Left lung (tissue), 10 donors: ENCODE measurements around the gene SARS2. TPM values are rescaled to one million over a fixed set of nuclear protein-coding genes. Genes with fewer than 3 reads are reported as not detected.
"Not testable (repeated sequence)": the region's sequence is repeated elsewhere in the genome, so short reads cannot be mapped to it uniquely, and the experiment has no call there.

ENCODE experiments used
- ATAC-seq: fragments of 200-7000 bp; cut with Tn5 transposase; one replicate; pipeline ENCODE4 v1.9.1; 2020; ENCODE audit warnings: moderate library complexity
- DNase-seq, 4 donors: peaks; one replicate each; pipeline ENCODE4 v3.0.0-alpha.2; 2013 to 2020
- H3K27ac ChIP-seq, 2 donors: fragments of 200-600 bp; sonication (generic) in 1 of 2; one replicate each; pipeline versions ENCODE4 v1.5.0 to v1.8.0; 2020 to 2021
- H3K27me3 ChIP-seq, 2 donors: fragments of 200-600 bp; sonication (generic) in 1 of 2; one replicate each; pipeline versions ENCODE4 v1.5.0 to v1.8.0; 2020 to 2021
- H3K36me3 ChIP-seq, 2 donors: fragments of 200-600 bp; sonication (generic) in 1 of 2; one replicate each; pipeline versions ENCODE4 v1.5.0 to v1.8.0; 2020 to 2021
- H3K4me1 ChIP-seq, 2 donors: fragments of 200-600 bp; one replicate each; pipeline ENCODE4 v1.8.0; 2021
- H3K4me3 ChIP-seq, 2 donors: fragments of 200-600 bp; sonication (generic) in 1 of 2; one replicate each; pipeline versions ENCODE4 v1.5.0 to v1.8.0; 2020 to 2021; ENCODE audit warnings: mild to moderate bottlenecking in 1 of 2
- H3K9me3 ChIP-seq, 2 donors: fragments of 200-600 bp; sonication (generic) in 1 of 2; one replicate each; pipeline versions ENCODE4 v1.5.0 to v1.8.0; 2020 to 2021
- CTCF ChIP-seq, 2 donors: fragments of 200-600 bp; sonication (generic) in 1 of 2; IDR thresholded peaks; one replicate each; pipeline versions ENCODE4 v1.5.0 to v1.8.0; 2021; ENCODE audit warnings: antibody characterized with exemption in 2 of 2
- intact Hi-C, 2 donors: fragments of 100-400 bp; cut with DNase I; formaldehyde crosslinking; loops; one replicate each; pipeline versions ENCODE4 v1.11.2 to v1.14.2; 2022
- polyA plus RNA-seq, 6 donors: library from polyadenylated mRNA; unstranded; fragments of 120-200 nt; gene quantifications; one replicate each; pipeline ENCODE4 v1.2.1, GENCODE V29; 2013; ENCODE audit not compliant: insufficient read length in 6 of 6
- total RNA-seq, 2 donors: library from RNA; stranded (reverse); fragmentation: NEBNext Ultra II Directional; extraction: Animal tissue kit (Norgen Biotek cat#: 25700); gene quantifications; one replicate each; pipeline ENCODE4 v1.2.1, GENCODE V29; 2021
- donor health status: DM: no; HTN: yes; CAD: no.
- donor health status: DM: no; HTN: no; CAD: no.

The SARS2 gene
- total and polyA plus RNA-seq, 8 donors, result 15.4 to 43.8 (median 34.6) TPM

- ATAC-seq, result no peak
- TF ChIP-seq CTCF (IDR thresholded peaks at IDR 0.05), result no peak
- Histone ChIP-seq H3K9me3 (no peaks in the 10 kb centered on the region), H3K27ac (peak overlapping the region in 1 of 2 donors; percentile 20), H3K36me3 (peaks cover 0 to 52% of the 10 kb centered on the region in 2 donors), H3K4me3 (no peak overlapping the region), H3K4me1 (peaks cover 0 to 19% of the 10 kb centered on the region in 2 donors), H3K27me3 (no peaks in the 10 kb centered on the region)
- intact Hi-C loops, result no loop called here
- DNase-seq, result no peak
Measured at GRCh38 chr19:38892841-38893240, 37.7 kb downstream of the SARS2 start.

GRCh38 chr19:38891771-38892170, 38.8 kb downstream of the SARS2 start:
- Histone ChIP-seq H3K27me3 (no peaks in the 10 kb centered on the region), H3K27ac (no peak overlapping the region), H3K36me3 (peaks cover 0 to 59% of the 10 kb centered on the region in 2 donors), H3K9me3 (no peaks in the 10 kb centered on the region), H3K4me1 (peaks cover 0 to 11% of the 10 kb centered on the region in 2 donors), H3K4me3 (no peak overlapping the region)
- intact Hi-C loops, result no loop called here
- TF ChIP-seq CTCF (IDR thresholded peaks at IDR 0.05), result no peak
- DNase-seq (no peak), ATAC-seq (no peak)

GRCh38 chr19:38890686-38891085, 39.9 kb downstream of the SARS2 start:
- ATAC-seq, result no peak
- Histone ChIP-seq H3K4me1 (peaks cover 0 to 11% of the 10 kb centered on the region in 2 donors), H3K27ac (no peak overlapping the region), H3K4me3 (no peak overlapping the region), H3K9me3 (no peaks in the 10 kb centered on the region), H3K36me3 (peaks cover 0 to 60% of the 10 kb centered on the region in 2 donors), H3K27me3 (no peaks in the 10 kb centered on the region)
- intact Hi-C loops, result no loop called here
- peak in 1 of 4 donors; percentile 8 for DNase-seq
- TF ChIP-seq CTCF (IDR thresholded peaks at IDR 0.05), result no peak

- Histone ChIP-seq H3K27me3 (no peaks in the 10 kb centered on the region), H3K27ac (no peak overlapping the region), H3K4me1 (peaks cover 0 to 11% of the 10 kb centered on the region in 2 donors), H3K9me3 (no peaks in the 10 kb centered on the region), H3K4me3 (no peak overlapping the region), H3K36me3 (peaks cover 0 to 60% of the 10 kb centered on the region in 2 donors)
- TF ChIP-seq CTCF (IDR thresholded peaks at IDR 0.05), result no peak
- intact Hi-C loops, result no loop called here
- ATAC-seq, result no peak
- no peak for DNase-seq
Measured at GRCh38 chr19:38889803-38890202, 40.8 kb downstream of the SARS2 start.

GRCh38 chr19:38888876-38889275, 41.7 kb downstream of the SARS2 start:
- Histone ChIP-seq H3K4me3 (no peak overlapping the region), H3K9me3 (no peaks in the 10 kb centered on the region), H3K4me1 (peaks cover 0 to 8% of the 10 kb centered on the region in 2 donors), H3K27ac (no peak overlapping the region), H3K36me3 (peaks cover 0 to 55% of the 10 kb centered on the region in 2 donors), H3K27me3 (no peaks in the 10 kb centered on the region)
- peak in 1 of 4 donors; percentile 59 for DNase-seq
- TF ChIP-seq CTCF (IDR thresholded peaks at IDR 0.05), result no peak
- no peak for ATAC-seq
- intact Hi-C loops, result no loop called here

GRCh38 chr19:38884691-38885090, 45.9 kb downstream of the SARS2 start:
- DNase-seq, H3K4me3 ChIP-seq, H3K27me3 ChIP-seq, H3K9me3 ChIP-seq, H3K27ac ChIP-seq, H3K4me1 ChIP-seq, ATAC-seq, intact Hi-C loops: not testable (repeated sequence)
- H3K36me3 ChIP-seq, result peaks cover 0 to 68% of the 10 kb centered on the region in 2 donors
